Aorta (tissue), 5 donors: ENCODE results near the gene MTMR4. TPM values are rescaled to one million over a fixed set of nuclear protein-coding genes. Genes with fewer than 3 reads are reported as not detected.
"Not testable (repeated sequence)": the region's sequence is repeated elsewhere in the genome, so short reads cannot be mapped to it uniquely, and the experiment has no call there.

Experiments
- ATAC-seq: fragments of 200-7000 bp; cut with Tn5 transposase; one replicate; pipeline ENCODE4 v1.9.1; 2022; ENCODE audit warnings: moderate library complexity; ENCODE audit not compliant: low FRiP score
- DNase-seq, 2 donors: peaks; one replicate each; pipeline ENCODE4 v3.0.0-alpha.2; 2020
- H3K27ac ChIP-seq, 2 donors: one replicate each; pipeline ENCODE4 v1.5.1; 2013; ENCODE audit warnings: low read length in 2 of 2, mild to moderate bottlenecking in 2 of 2, moderate library complexity in 2 of 2, control low read depth in 1 of 2, inconsistent platforms in 1 of 2, low read depth in 1 of 2
- H3K27me3 ChIP-seq, 2 donors: one replicate each; pipeline ENCODE4 v1.6.1; 2013; ENCODE audit warnings: control low read depth in 1 of 2, low read length in 1 of 2, mild to moderate bottlenecking in 1 of 2, moderate library complexity in 1 of 2; ENCODE audit not compliant: insufficient read depth in 2 of 2, control insufficient read depth in 1 of 2
- H3K36me3 ChIP-seq, 2 donors: one replicate each; pipeline ENCODE4 v1.6.1; 2013; ENCODE audit warnings: control low read depth in 1 of 2, low read length in 1 of 2, mild to moderate bottlenecking in 1 of 2; ENCODE audit not compliant: insufficient read depth in 2 of 2, control insufficient read depth in 1 of 2
- H3K4me1 ChIP-seq, 2 donors: one replicate each; pipeline ENCODE4 v1.6.1; 2013; ENCODE audit warnings: low read length in 2 of 2, control low read depth in 1 of 2, mild to moderate bottlenecking in 1 of 2, moderate library complexity in 1 of 2; ENCODE audit not compliant: insufficient read depth in 2 of 2, control insufficient read depth in 1 of 2
- H3K4me3 ChIP-seq, 2 donors: one replicate each; pipeline ENCODE4 v1.5.1; 2013; ENCODE audit warnings: low read length in 2 of 2, control low read depth in 1 of 2, mild to moderate bottlenecking in 1 of 2
- H3K9me3 ChIP-seq: one replicate; pipeline ENCODE4 v1.6.1; 2013; ENCODE audit warnings: mild to moderate bottlenecking, low read length; ENCODE audit not compliant: control insufficient read depth
- WGBS, 2 donors: extraction: QIAGEN DNeasy Blood & Tissue Kit; methylation state at CpG; one replicate each; pipeline ENCODE4 v1.1.7; 2013; 5-methylcytosine and 5-hydroxymethylcytosine counted together
- intact Hi-C, 2 donors: fragments of 100-400 bp; cut with DNase I; formaldehyde crosslinking; loops; one replicate each; pipeline versions ENCODE4 v1.14.2 to v1.15.0; 2022
- polyA plus RNA-seq, 2 donors: library from polyadenylated mRNA; stranded (reverse); fragments of 200-250 nt; gene quantifications; one replicate each; pipeline ENCODE4 v1.2.3, GENCODE V29; 2013
- total RNA-seq, 2 donors: library from RNA; stranded (reverse); fragmentation: NEBNext Ultra II Directional; extraction: Animal tissue kit (Norgen Biotek cat#: 25700); gene quantifications; one replicate each; pipeline ENCODE4 v1.2.1, GENCODE V29; 2021
- donor health status: healthy with polysubstance abuse.
- donor health status: Bipolar disorder and iron deficiency.
- donor health status: DM: no; HTN: no; CAD: no.
- donor health status: DM: no; HTN: no; CAD: no.
- donor health status: DM: yes; HTN: yes; CAD: no.

Gene MTMR4
- total and polyA plus RNA-seq, 4 donors = 14.0 to 38.8 (median 28.2) TPM

DNA sequence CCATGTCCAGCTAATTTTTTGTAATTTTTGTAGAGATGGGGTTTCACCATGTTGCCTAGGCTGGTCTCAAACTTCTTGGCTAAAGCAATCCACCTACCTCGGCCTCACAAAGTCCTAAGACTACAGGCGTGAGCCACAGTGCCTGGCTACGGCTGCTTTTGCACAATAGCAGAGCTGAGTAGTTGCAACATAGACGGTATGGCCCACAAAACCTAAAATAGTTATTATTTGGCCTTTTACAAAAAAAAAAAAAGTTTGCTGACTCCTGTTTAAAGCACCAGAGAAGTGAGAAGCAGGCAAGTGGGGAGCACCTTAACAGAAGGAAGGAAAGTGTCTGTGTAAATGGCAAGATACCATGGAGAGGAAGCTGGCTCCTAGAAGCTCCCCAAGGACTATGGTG, 20.9 kb downstream of the MTMR4 start:
- intact Hi-C loops = no loop called here
- no peak overlapping the region for H3K27ac ChIP-seq
- no peak for DNase-seq
- H3K27me3 ChIP-seq = no peaks in the 10 kb centered on the region
- H3K4me3 ChIP-seq = no peak overlapping the region
- no peaks in the 10 kb centered on the region for H3K4me1 ChIP-seq
- no peak for ATAC-seq
- peaks cover 7 to 22% of the 10 kb centered on the region in 2 donors for H3K36me3 ChIP-seq
- H3K9me3 ChIP-seq = no peaks in the 10 kb centered on the region
- WGBS, 2 donors = 87 to 90% methylated on average over 4 of the region's 4 CpGs

DNA sequence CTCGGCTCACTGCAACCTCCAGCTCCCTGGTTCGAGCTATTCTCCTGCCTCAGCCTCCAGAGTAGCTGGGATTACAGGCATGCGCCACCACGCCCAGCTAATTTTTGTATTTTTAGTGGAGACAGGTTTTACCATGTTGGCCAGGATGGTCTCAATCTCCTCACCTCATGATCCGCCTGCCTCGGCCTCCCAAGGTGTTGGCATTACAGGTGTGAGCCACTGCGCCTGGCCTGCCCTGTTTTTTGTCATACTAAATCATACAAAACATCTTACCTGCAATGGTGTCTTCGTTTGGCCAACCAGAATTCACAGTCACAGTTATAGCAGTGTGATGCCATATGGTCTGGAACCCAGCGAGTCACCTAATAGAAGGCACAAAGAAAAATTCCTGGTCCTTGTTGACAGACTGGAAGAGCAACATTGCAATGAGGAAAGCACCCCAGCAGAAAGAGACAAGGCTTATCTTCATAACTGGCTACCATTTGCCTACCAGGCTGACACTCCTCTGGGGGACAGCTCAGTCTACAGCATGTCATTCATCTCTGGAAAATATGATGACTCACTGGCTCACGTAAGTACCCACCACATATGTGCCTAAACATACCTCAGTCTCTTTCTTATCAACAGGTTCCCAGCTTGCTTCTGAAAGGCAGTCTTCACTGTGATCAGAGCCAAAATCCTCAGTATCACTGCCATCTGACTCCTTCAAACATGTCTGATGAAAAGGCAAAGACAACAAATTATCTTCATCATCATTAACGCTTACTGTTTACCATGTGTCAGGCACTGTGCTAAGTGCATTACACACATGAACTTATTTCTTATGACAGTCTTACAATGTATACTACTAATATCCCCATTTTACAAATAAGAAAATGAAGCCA, 22.0 kb downstream of the MTMR4 start:
- ATAC-seq = no peak
- intact Hi-C loops = no loop called here
- no peak overlapping the region for H3K27ac ChIP-seq
- DNase-seq = no peak
- no peaks in the 10 kb centered on the region for H3K27me3 ChIP-seq
- H3K4me1 ChIP-seq = no peaks in the 10 kb centered on the region
- 89% methylated on average over 11 of the region's 11 CpGs for WGBS, 2 donors
- H3K4me3 ChIP-seq = no peak overlapping the region
- H3K9me3 ChIP-seq = no peaks in the 10 kb centered on the region
- H3K36me3 ChIP-seq = peaks cover 7 to 20% of the 10 kb centered on the region in 2 donors

DNA sequence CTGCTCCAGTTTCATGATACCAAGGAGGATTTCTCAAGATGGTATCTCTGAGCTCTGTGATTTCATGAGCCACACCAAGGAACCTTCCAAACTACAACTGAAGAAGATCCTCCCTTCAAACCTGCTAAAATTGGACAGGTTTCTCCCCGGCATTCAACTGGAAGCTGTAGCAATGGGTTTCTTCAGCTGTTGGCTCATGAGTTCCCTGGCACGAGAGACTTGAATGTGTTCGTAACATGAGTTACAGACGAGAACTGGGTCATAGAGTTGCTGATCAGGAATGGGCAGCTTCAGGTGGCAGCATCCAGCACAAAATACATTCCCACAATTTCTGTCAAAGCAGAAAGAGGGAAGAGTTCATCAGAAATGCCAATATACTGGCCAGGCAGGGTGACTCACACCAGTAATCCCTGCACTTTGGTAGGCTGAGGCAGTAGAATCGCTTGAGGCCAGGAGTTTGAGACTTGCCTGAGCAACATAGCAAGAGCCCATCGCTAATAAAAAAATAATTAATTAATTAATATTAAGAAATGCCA, 22.9 kb downstream of the MTMR4 start:
- Histone ChIP-seq H3K27ac (no peak overlapping the region), H3K27me3 (no peaks in the 10 kb centered on the region), H3K4me1 (no peaks in the 10 kb centered on the region), H3K4me3 (no peak overlapping the region), H3K9me3 (no peaks in the 10 kb centered on the region), H3K36me3 (peaks cover 7 to 19% of the 10 kb centered on the region in 2 donors)
- ATAC-seq (no peak), DNase-seq (no peak)
- WGBS, 2 donors = 90 to 92% methylated on average over 6 of the region's 6 CpGs
- intact Hi-C loops = no loop called here

DNA sequence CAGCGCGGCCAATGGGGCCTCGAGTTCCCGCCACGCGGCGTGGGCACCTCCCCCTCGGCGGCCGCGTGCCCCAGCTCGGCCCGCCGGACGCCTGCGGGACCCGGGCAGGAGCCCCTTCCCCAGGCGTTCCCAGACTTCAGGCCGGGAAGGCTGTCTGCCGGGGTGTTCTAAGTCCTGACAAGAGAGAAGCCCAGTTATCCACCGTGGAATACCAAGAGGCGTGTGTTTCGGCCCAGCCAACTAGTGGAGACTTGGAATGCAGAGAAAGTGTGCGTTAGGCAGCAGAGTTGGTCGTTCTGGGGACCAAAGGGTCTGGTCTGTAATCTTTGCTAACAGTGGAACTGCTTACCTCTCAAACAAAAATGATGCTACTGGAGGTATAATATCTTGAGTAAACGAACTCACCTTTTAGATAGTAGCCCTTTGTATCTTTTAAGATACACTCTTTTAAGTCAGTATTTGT, 26.0 kb downstream of the MTMR4 start:
- Histone ChIP-seq H3K27me3 (no peaks in the 10 kb centered on the region), H3K4me1 (no peaks in the 10 kb centered on the region), H3K36me3 (peaks cover 5 to 15% of the 10 kb centered on the region in 2 donors), H3K27ac (no peak overlapping the region), H3K4me3 (no peak overlapping the region), H3K9me3 (no peaks in the 10 kb centered on the region)
- DNase-seq (no peak), ATAC-seq (no peak)
- intact Hi-C loops = no loop called here
- 84 to 85% methylated on average over 26 of the region's 26 CpGs for WGBS, 2 donors

GRCh38 chr17:58487589-58488427, 26.6 kb downstream of the MTMR4 start, which contains the start of gene HSF5:
Gene HSF5, minus strand, starts transcription at chr17:58488408. Its CDS starts 134 bp downstream, at chr17:58488274.
- no peak within 1 kb of the TSS for H3K27ac ChIP-seq
- H3K4me3 ChIP-seq = no peak within 1 kb of the TSS
- intact Hi-C loops = no loop called here
- H3K36me3 ChIP-seq = peaks cover 5 to 10% of the 10 kb centered on the region in 2 donors
- no peaks in the 10 kb centered on the region for H3K4me1 ChIP-seq
- H3K27me3 ChIP-seq = no peaks in the 10 kb centered on the region
- 55% methylated on average over 95 to 98 of the region's 98 CpGs for WGBS, 2 donors
- peak; percentile 50 for ATAC-seq
- H3K9me3 ChIP-seq = no peaks in the 10 kb centered on the region
- peak; percentile 65 to 77 for DNase-seq

DNA sequence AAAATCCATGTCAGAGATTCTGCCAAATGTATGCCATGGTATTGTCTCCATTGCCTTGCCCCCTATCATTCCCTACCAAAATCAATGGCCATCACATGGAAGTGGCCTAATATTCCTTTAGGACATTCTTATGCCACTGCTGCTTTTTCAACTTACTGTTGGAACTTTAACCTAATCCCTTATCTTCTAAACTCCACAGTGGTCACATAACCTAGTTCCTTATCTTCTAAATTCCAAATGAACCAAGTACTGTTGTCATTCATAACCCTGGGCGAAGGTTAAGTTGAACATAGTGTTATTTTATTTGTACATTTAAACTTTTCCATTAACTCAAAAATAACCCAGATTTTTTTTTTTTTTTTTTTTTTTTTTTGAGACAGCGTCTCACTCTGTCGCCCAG, 29.8 kb downstream of the MTMR4 start:
- no peak overlapping the region for H3K27ac ChIP-seq
- H3K4me1 ChIP-seq = no peaks in the 10 kb centered on the region
- DNase-seq (no peak), ATAC-seq (no peak)
- 60 to 70% methylated on average over 1 to 3 of the region's 3 CpGs for WGBS, 2 donors
- H3K9me3 ChIP-seq = no peaks in the 10 kb centered on the region
- H3K4me3 ChIP-seq = no peak overlapping the region
- no peaks in the 10 kb centered on the region for H3K27me3 ChIP-seq
- no peaks in the 10 kb centered on the region for H3K36me3 ChIP-seq
- intact Hi-C loops = no loop called here

GRCh38 chr17:58481798-58482197, 32.6 kb downstream of the MTMR4 start:
- H3K27me3 ChIP-seq, H3K4me1 ChIP-seq, H3K36me3 ChIP-seq, H3K4me3 ChIP-seq, intact Hi-C loops, ATAC-seq, H3K27ac ChIP-seq, H3K9me3 ChIP-seq, DNase-seq: not testable (repeated sequence)
- WGBS, 2 donors = 89 to 91% methylated on average over 5 of the region's 5 CpGs

GRCh38 chr17:58480090-58480489, 34.3 kb downstream of the MTMR4 start:
- 79 to 82% methylated on average over 6 of the region's 6 CpGs for WGBS, 2 donors
- H3K4me3 ChIP-seq = no peak overlapping the region
- ATAC-seq = no peak
- DNase-seq = no peak
- H3K9me3 ChIP-seq = no peaks in the 10 kb centered on the region
- no peak overlapping the region for H3K27ac ChIP-seq
- no peaks in the 10 kb centered on the region for H3K36me3 ChIP-seq
- intact Hi-C loops = no loop called here
- H3K27me3 ChIP-seq = no peaks in the 10 kb centered on the region
- no peaks in the 10 kb centered on the region for H3K4me1 ChIP-seq
